K562 (cell line): ENCODE measurements around the gene F12. TPM values are rescaled to one million over a fixed set of nuclear protein-coding genes. Genes with fewer than 3 reads are reported as not detected.

Experiments
- CAMTA2 ChIP-seq: fragments of 250-450 bp; sonication (Bioruptor Pico); conservative IDR thresholded peaks from 2 replicates; pipeline ENCODE4 v1.5.1; 2022
- CXXC5 ChIP-seq: fragments of 250-450 bp; sonication (Bioruptor Pico); IDR thresholded peaks from 2 replicates; pipeline ENCODE4 v1.8.0; 2022; ENCODE audit warnings: inconsistent platforms, mild to moderate bottlenecking, moderate library complexity
- FOSL1 ChIP-seq: fragments of 200-800 bp; sonication (Bioruptor generic); conservative IDR thresholded peaks from 2 replicates; pipeline ENCODE4 v1.6.1; 2016; ENCODE audit warnings: missing genetic modification characterization, missing compliant biosample characterization
- GATA2 ChIP-seq: sonication (generic); formaldehyde crosslinking; IDR thresholded peaks from 2 replicates; pipeline ENCODE4 v1.4.0; 2020; ENCODE audit warnings: mild to moderate bottlenecking, missing genetic modification reagents
- L3MBTL2 ChIP-seq: fragments of 450-650 bp; IDR thresholded peaks from 2 replicates; pipeline ENCODE4 v1.6.1; 2016; ENCODE audit warnings: mild to moderate bottlenecking, moderate library complexity
- MBD2 ChIP-seq: sonication (generic); IDR thresholded peaks from 2 replicates; pipeline ENCODE4 v1.6.1; 2016; ENCODE audit warnings: low read depth, borderline replicate concordance
- PCBP1 ChIP-seq: fragments of 200-400 bp; formaldehyde crosslinking; IDR thresholded peaks from 2 replicates; pipeline ENCODE4 v1.6.1; 2018; ENCODE audit warnings: mild to moderate bottlenecking, low read depth, low read length; ENCODE audit not compliant: poor library complexity, severe bottlenecking
- POLR2G ChIP-seq: fragments of 200-400 bp; formaldehyde crosslinking; IDR thresholded peaks from 2 replicates; pipeline ENCODE4 v1.6.1; 2017; ENCODE audit warnings: low read depth, mild to moderate bottlenecking, antibody characterized with exemption, low read length, moderate library complexity
- RBM22 ChIP-seq: fragments of 200-400 bp; formaldehyde crosslinking; IDR thresholded peaks from 2 replicates; pipeline ENCODE4 v1.6.1; 2018; ENCODE audit warnings: low read length, low read depth; ENCODE audit not compliant: poor library complexity, severe bottlenecking
- SMAD3 ChIP-seq: fragments of 450-650 bp; formaldehyde crosslinking; conservative IDR thresholded peaks from 2 replicates; pipeline ENCODE4 v1.4.0; 2020; ENCODE audit warnings: mild to moderate bottlenecking
- SMARCE1 ChIP-seq: fragments of 450-650 bp; IDR thresholded peaks from 2 replicates; pipeline ENCODE4 v1.7.1; 2016; ENCODE audit warnings: mild to moderate bottlenecking
- SOX6 ChIP-seq: fragments of 450-650 bp; IDR thresholded peaks from 2 replicates; pipeline ENCODE4 v1.6.1; 2014; ENCODE audit warnings: mild to moderate bottlenecking
- SREBF1 ChIP-seq: fragments of 150-350 bp; IDR thresholded peaks from 2 replicates; pipeline ENCODE4 v1.6.1; 2014; ENCODE audit warnings: antibody characterized with exemption, low read depth, low read length, borderline replicate concordance
- TEAD2 ChIP-seq: fragments of 450-650 bp; IDR thresholded peaks from 2 replicates; pipeline ENCODE4 v1.6.1; 2016; ENCODE audit warnings: missing genetic modification characterization, control low read depth, missing compliant biosample characterization
- ZBTB7A ChIP-seq: IDR thresholded peaks from 2 replicates; pipeline ENCODE4 v1.6.1; 2011; ENCODE audit warnings: low read depth, mild to moderate bottlenecking, low read length, moderate library complexity, borderline replicate concordance; ENCODE audit not compliant: control insufficient read depth
- ZKSCAN3 ChIP-seq: fragments of 250-450 bp; sonication (Bioruptor Pico); IDR thresholded peaks from 2 replicates; pipeline ENCODE4 v1.4.0; 2020
- ZNF134 ChIP-seq: fragments of 250-450 bp; sonication (Bioruptor Pico); conservative IDR thresholded peaks from 2 replicates; pipeline ENCODE4 v1.4.0; 2020
- ZNF184 ChIP-seq: sonication (generic); formaldehyde crosslinking; IDR thresholded peaks from 2 replicates; pipeline ENCODE4 v1.5.0; 2020; ENCODE audit warnings: missing genetic modification reagents
- ZNF197 ChIP-seq: fragments of 200-800 bp; sonication (Bioruptor generic); IDR thresholded peaks from 2 replicates; pipeline ENCODE4 v1.6.1; 2016; ENCODE audit warnings: low read depth, missing genetic modification characterization, missing compliant biosample characterization
- ZNF644 ChIP-seq: fragments of 200-800 bp; sonication (Bioruptor generic); IDR thresholded peaks from 2 replicates; pipeline ENCODE4 v1.6.1; 2016; ENCODE audit warnings: low read depth, missing genetic modification characterization, missing compliant biosample characterization
- polyA plus RNA-seq, 8 experiments: library from polyadenylated mRNA; depleted of rRNA in 4 of 8; stranded (reverse) in 5 of 8; unstranded in 3 of 8; fragments of >200 nt; fragmentation: Nextera tagmentation in 2 of 8; fragmentation: Illumina TruSeq in 1 of 8; extraction: Ambion mirVana in 2 of 8; extraction: Trizol in 1 of 8; gene quantifications; 2 replicates each; pipeline versions ENCODE4 v1.2.1 to v1.2.3, GENCODE V29; 2011 to 2014; ENCODE audit warnings: inconsistent platforms in 1 of 8, missing spikeins in 1 of 8
- total RNA-seq, 7 experiments: library from RNA; depleted of rRNA in 6 of 7; stranded (reverse); fragments of >200 nt in 6 of 7; fragmentation: Illumina TruSeq in 2 of 7; extraction: Trizol in 2 of 7; gene quantifications; 2 replicates each; pipeline versions ENCODE4 v1.2.1 to v1.2.3, GENCODE V29; 2011 to 2021; ENCODE audit warnings: low replicate concordance in 1 of 7
- TF ChIP-seq, protein P1 (sequence below): sonication (generic); formaldehyde crosslinking; IDR thresholded peaks from 2 replicates; pipeline ENCODE4 v1.8.0; 2022; ENCODE audit warnings: mild to moderate bottlenecking, missing genetic modification reagents
- TF ChIP-seq, protein P2 (sequence below): fragments of 250-450 bp; sonication (Bioruptor Pico); IDR thresholded peaks from 2 replicates; pipeline ENCODE4 v1.8.0; 2021; ENCODE audit warnings: moderate library complexity, mild to moderate bottlenecking, inconsistent platforms
- TF ChIP-seq, protein P3 (sequence below), 2 experiments: fragments of 450-650 bp; conservative IDR thresholded peaks; 2 replicates each; pipeline ENCODE4 v1.6.1; 2017; ENCODE audit warnings: mild to moderate bottlenecking in 2 of 2, moderate library complexity in 2 of 2
- TF ChIP-seq, protein P4 (sequence below): IDR thresholded peaks from 2 replicates; pipeline ENCODE4 v1.6.1; 2011; ENCODE audit not compliant: insufficient read length; ENCODE audit errors: extremely low read depth

The F12 gene
- total and polyA plus RNA-seq, 9 of the 15 experiments (the other 6 are each of a cell fraction or from before 2014, with no cell fraction given): 0.59 to 18.3 (median 3.6) TPM

DNA sequence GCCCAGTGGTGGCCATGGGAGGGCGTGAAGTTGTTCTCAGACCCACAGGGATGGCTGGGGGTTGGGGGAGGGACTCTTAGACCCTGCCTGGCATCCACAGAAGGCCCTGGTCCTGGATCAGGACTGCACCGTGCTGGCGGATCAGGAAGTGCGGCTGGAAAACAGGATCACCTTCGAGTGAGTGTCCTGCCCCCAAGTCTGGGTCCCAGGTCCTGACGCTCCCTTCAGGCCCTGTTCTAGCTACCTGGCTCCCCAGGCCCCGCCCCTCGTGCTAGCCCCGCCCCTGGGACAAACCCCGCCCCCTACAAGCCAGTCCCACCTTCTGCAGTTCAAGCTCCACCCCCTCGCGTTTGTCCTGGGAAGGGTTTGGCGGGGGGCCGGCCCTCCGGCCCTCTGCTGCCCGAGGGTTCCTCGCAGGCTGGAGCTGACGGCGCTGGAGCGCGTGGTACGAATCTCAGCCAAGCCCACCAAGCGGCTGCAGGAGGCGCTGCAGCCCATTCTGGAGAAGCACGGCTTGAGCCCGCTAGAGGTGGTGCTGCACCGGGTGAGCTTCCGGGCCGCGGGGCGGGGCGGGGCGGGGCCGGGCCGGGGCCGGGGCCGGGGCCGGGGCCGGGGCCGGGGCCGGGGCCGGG, 38.8 kb downstream of the F12 start (continued):
- TF ChIP-seq, protein P1, sequence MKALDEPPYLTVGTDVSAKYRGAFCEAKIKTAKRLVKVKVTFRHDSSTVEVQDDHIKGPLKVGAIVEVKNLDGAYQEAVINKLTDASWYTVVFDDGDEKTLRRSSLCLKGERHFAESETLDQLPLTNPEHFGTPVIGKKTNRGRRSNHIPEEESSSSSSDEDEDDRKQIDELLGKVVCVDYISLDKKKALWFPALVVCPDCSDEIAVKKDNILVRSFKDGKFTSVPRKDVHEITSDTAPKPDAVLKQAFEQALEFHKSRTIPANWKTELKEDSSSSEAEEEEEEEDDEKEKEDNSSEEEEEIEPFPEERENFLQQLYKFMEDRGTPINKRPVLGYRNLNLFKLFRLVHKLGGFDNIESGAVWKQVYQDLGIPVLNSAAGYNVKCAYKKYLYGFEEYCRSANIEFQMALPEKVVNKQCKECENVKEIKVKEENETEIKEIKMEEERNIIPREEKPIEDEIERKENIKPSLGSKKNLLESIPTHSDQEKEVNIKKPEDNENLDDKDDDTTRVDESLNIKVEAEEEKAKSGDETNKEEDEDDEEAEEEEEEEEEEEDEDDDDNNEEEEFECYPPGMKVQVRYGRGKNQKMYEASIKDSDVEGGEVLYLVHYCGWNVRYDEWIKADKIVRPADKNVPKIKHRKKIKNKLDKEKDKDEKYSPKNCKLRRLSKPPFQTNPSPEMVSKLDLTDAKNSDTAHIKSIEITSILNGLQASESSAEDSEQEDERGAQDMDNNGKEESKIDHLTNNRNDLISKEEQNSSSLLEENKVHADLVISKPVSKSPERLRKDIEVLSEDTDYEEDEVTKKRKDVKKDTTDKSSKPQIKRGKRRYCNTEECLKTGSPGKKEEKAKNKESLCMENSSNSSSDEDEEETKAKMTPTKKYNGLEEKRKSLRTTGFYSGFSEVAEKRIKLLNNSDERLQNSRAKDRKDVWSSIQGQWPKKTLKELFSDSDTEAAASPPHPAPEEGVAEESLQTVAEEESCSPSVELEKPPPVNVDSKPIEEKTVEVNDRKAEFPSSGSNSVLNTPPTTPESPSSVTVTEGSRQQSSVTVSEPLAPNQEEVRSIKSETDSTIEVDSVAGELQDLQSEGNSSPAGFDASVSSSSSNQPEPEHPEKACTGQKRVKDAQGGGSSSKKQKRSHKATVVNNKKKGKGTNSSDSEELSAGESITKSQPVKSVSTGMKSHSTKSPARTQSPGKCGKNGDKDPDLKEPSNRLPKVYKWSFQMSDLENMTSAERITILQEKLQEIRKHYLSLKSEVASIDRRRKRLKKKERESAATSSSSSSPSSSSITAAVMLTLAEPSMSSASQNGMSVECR (CRISPR knock-in tag): peak; percentile 38
- peak; percentile 97 for TF ChIP-seq L3MBTL2
- TF ChIP-seq, protein P2, sequence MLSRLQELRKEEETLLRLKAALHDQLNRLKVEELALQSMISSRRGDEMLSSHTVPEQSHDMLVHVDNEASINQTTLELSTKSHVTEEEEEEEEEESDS: no peak
- TF ChIP-seq SMARCE1: no peak
- TF ChIP-seq, protein P3, sequence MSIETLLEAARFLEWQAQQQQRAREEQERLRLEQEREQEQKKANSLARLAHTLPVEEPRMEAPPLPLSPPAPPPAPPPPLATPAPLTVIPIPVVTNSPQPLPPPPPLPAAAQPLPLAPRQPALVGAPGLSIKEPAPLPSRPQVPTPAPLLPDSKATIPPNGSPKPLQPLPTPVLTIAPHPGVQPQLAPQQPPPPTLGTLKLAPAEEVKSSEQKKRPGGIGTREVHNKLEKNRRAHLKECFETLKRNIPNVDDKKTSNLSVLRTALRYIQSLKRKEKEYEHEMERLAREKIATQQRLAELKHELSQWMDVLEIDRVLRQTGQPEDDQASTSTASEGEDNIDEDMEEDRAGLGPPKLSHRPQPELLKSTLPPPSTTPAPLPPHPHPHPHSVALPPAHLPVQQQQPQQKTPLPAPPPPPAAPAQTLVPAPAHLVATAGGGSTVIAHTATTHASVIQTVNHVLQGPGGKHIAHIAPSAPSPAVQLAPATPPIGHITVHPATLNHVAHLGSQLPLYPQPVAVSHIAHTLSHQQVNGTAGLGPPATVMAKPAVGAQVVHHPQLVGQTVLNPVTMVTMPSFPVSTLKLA (conservative IDR thresholded peaks at IDR 0.05): peak; percentile 64 to 83; a peak in 3 of 4 replicates
- TF ChIP-seq SMAD3 (CRISPR knock-in tag): 0 out of 2 replicates have a peak, but pooled peaks have one; percentile 13
- no peak for TF ChIP-seq FOSL1 (tag)
- TF ChIP-seq RBM22: no peak
- no peak for TF ChIP-seq SOX6
- peak; percentile 60 for TF ChIP-seq POLR2G
- TF ChIP-seq GATA2 (CRISPR knock-in tag): no peak
- TF ChIP-seq SREBF1: no peak
- peak; percentile 87 for TF ChIP-seq ZBTB7A
- no peak for TF ChIP-seq MBD2
- TF ChIP-seq, protein P4, sequence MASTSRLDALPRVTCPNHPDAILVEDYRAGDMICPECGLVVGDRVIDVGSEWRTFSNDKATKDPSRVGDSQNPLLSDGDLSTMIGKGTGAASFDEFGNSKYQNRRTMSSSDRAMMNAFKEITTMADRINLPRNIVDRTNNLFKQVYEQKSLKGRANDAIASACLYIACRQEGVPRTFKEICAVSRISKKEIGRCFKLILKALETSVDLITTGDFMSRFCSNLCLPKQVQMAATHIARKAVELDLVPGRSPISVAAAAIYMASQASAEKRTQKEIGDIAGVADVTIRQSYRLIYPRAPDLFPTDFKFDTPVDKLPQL: no peak
- TF ChIP-seq CAMTA2 (CRISPR knock-in tag): no peak
- no peak for TF ChIP-seq ZNF197 (CRISPR knock-in tag)
- no peak for TF ChIP-seq PCBP1
- no peak for TF ChIP-seq ZNF644 (tag)
- TF ChIP-seq ZNF134 (CRISPR knock-in tag): no peak
- TF ChIP-seq TEAD2: no peak
- TF ChIP-seq ZKSCAN3 (CRISPR knock-in tag): no peak
- peak; percentile 82 for TF ChIP-seq CXXC5 (CRISPR knock-in tag)
- TF ChIP-seq ZNF184 (CRISPR knock-in tag): no peak
